Effector memory CD4-positive, alpha-beta T cell (primary cell): ENCODE data around the gene UCHL1.

Experiments
- DNase-seq, 3 donors: peaks; one replicate each; pipeline ENCODE4 v3.0.0-alpha.2; 2020
- H3K27ac ChIP-seq: 2 replicates; pipeline ENCODE4 v1.7.0; 2013; ENCODE audit warnings: mild to moderate bottlenecking, low read length, moderate library complexity; ENCODE audit not compliant: insufficient read depth, poor library complexity, severe bottlenecking
- H3K27me3 ChIP-seq: replicated peaks from 2 replicates; pipeline ENCODE4 v1.7.0; 2013; ENCODE audit warnings: mild to moderate bottlenecking, low read length; ENCODE audit not compliant: insufficient read depth, control insufficient read depth, poor library complexity, severe bottlenecking
- H3K36me3 ChIP-seq: 2 replicates; pipeline ENCODE4 v1.7.0; 2013; ENCODE audit warnings: mild to moderate bottlenecking, low read length, moderate library complexity; ENCODE audit not compliant: control insufficient read depth, insufficient read depth
- H3K4me1 ChIP-seq: 2 replicates; pipeline ENCODE4 v1.7.0; 2013; ENCODE audit warnings: low read length, mild to moderate bottlenecking; ENCODE audit not compliant: control insufficient read depth, insufficient read depth, poor library complexity, severe bottlenecking
- H3K4me3 ChIP-seq: 2 replicates; pipeline ENCODE4 v1.7.0; 2013; ENCODE audit warnings: low read length, low read depth, mild to moderate bottlenecking; ENCODE audit not compliant: insufficient read depth, poor library complexity, severe bottlenecking
- H3K9me3 ChIP-seq: 2 replicates; pipeline ENCODE4 v1.7.0; 2013; ENCODE audit warnings: mild to moderate bottlenecking, low read length, moderate library complexity; ENCODE audit not compliant: control insufficient read depth

Gene UCHL1

GRCh38 chr4:41215155-41215554 lies 41.6 kb upstream of the UCHL1 start:
- Histone ChIP-seq H3K4me3 (no peak overlapping the region), H3K9me3 (no peaks in the 10 kb centered on the region), H3K27me3 (peaks cover 19% of the 10 kb centered on the region), H3K36me3 (no peaks in the 10 kb centered on the region), H3K4me1 (peaks cover 11% of the 10 kb centered on the region), H3K27ac (no peak overlapping the region)
- DNase-seq: no peak

- Histone ChIP-seq H3K4me3 (peak overlapping the region; percentile 28), H3K4me1 (peaks cover 11% of the 10 kb centered on the region), H3K27ac (no peak overlapping the region), H3K27me3 (peaks cover 19% of the 10 kb centered on the region), H3K9me3 (no peaks in the 10 kb centered on the region), H3K36me3 (no peaks in the 10 kb centered on the region)
- DNase-seq: no peak
These were observed 40.8 kb upstream of the UCHL1 start for GRCh38 chr4:41215969-41216293.

- Histone ChIP-seq H3K27me3 (peaks cover 19% of the 10 kb centered on the region), H3K4me1 (peaks cover 11% of the 10 kb centered on the region), H3K9me3 (no peaks in the 10 kb centered on the region), H3K27ac (no peak overlapping the region), H3K4me3 (peak overlapping the region; percentile 28), H3K36me3 (no peaks in the 10 kb centered on the region)
- no peak for DNase-seq
These were observed 40.3 kb upstream of the UCHL1 start for GRCh38 chr4:41216294-41217019.

- H3K4me1 ChIP-seq: peaks cover 11% of the 10 kb centered on the region
- peaks cover 19% of the 10 kb centered on the region for H3K27me3 ChIP-seq
- no peaks in the 10 kb centered on the region for H3K9me3 ChIP-seq
- no peak overlapping the region for H3K27ac ChIP-seq
- no peaks in the 10 kb centered on the region for H3K36me3 ChIP-seq
- no peak overlapping the region for H3K4me3 ChIP-seq
- no peak for DNase-seq
These were observed 39.8 kb upstream of the UCHL1 start for GRCh38 chr4:41217020-41217333.

GRCh38 chr4:41217374-41217773 lies 39.4 kb upstream of the UCHL1 start:
- Histone ChIP-seq H3K27me3 (peaks cover 19% of the 10 kb centered on the region), H3K4me3 (no peak overlapping the region), H3K27ac (no peak overlapping the region), H3K4me1 (peaks cover 11% of the 10 kb centered on the region), H3K36me3 (no peaks in the 10 kb centered on the region), H3K9me3 (no peaks in the 10 kb centered on the region)
- DNase-seq: no peak

- Histone ChIP-seq H3K4me3 (no peak overlapping the region), H3K36me3 (no peaks in the 10 kb centered on the region), H3K27me3 (peaks cover 19% of the 10 kb centered on the region), H3K4me1 (peaks cover 8% of the 10 kb centered on the region), H3K9me3 (no peaks in the 10 kb centered on the region), H3K27ac (no peak overlapping the region)
- no peak for DNase-seq
These were observed 38.0 kb upstream of the UCHL1 start for GRCh38 chr4:41218703-41219102.

GRCh38 chr4:41219421-41219950 lies 37.2 kb upstream of the UCHL1 start:
- H3K4me1 ChIP-seq: peaks cover 4% of the 10 kb centered on the region
- DNase-seq: no peak
- peaks cover 19% of the 10 kb centered on the region for H3K27me3 ChIP-seq

GRCh38 chr4:41221850-41222645 lies 34.7 kb upstream of the UCHL1 start:
- no peak for DNase-seq
- Histone ChIP-seq H3K36me3 (no peaks in the 10 kb centered on the region), H3K27me3 (peaks cover 5% of the 10 kb centered on the region)

More at GRCh38 chr4:41219421-41219950, 37.2 kb upstream of the UCHL1 start:
- Histone ChIP-seq H3K36me3 (no peaks in the 10 kb centered on the region), H3K9me3 (no peaks in the 10 kb centered on the region), H3K27ac (no peak overlapping the region), H3K4me3 (no peak overlapping the region)

GRCh38 chr4:41227902-41228301 lies 28.8 kb upstream of the UCHL1 start:
- Histone ChIP-seq H3K4me3 (no peak overlapping the region), H3K9me3 (no peaks in the 10 kb centered on the region), H3K36me3 (no peaks in the 10 kb centered on the region), H3K4me1 (no peaks in the 10 kb centered on the region), H3K27me3 (no peaks in the 10 kb centered on the region), H3K27ac (no peak overlapping the region)
- no peak for DNase-seq

More at GRCh38 chr4:41221850-41222645, 34.7 kb upstream of the UCHL1 start:
- Histone ChIP-seq H3K27ac (no peak overlapping the region), H3K4me3 (no peak overlapping the region), H3K4me1 (no peaks in the 10 kb centered on the region), H3K9me3 (no peaks in the 10 kb centered on the region)

GRCh38 chr4:41232406-41232805 lies 24.3 kb upstream of the UCHL1 start:
- H3K4me3 ChIP-seq: no peak overlapping the region
- H3K27ac ChIP-seq: no peak overlapping the region
- no peaks in the 10 kb centered on the region for H3K36me3 ChIP-seq
- H3K27me3 ChIP-seq: no peaks in the 10 kb centered on the region
- no peak for DNase-seq
- H3K9me3 ChIP-seq: no peaks in the 10 kb centered on the region
- no peaks in the 10 kb centered on the region for H3K4me1 ChIP-seq
